ENCODE results near the gene TTBK2.

GRCh38 chr15:42728972-42729371, 191.6 kb downstream of the TTBK2 start:
- TF ChIP-seq POLR2AphosphoS5 (IDR thresholded peaks at IDR 0.05; ENCODE audit: low read depth, low read length) (no peak), CTCF (IDR thresholded peaks at IDR 0.05 in 2 of 3, conservative IDR thresholded peaks at IDR 0.05 in 1 of 3; ENCODE audit: borderline replicate concordance in 1 of 3, insufficient read depth in 1 of 3, low read depth in 2 of 3, low read length in 2 of 3) (no peak), EZH2phosphoT487 (IDR thresholded peaks at IDR 0.05; ENCODE audit: borderline replicate concordance) (no peak), POLR2A (IDR thresholded peaks at IDR 0.05; ENCODE audit: borderline replicate concordance, extremely low read depth, insufficient read depth, insufficient read length) (no peak), SP1 (IDR thresholded peaks at IDR 0.05; ENCODE audit: low read depth) (no peak), SIN3A (IDR thresholded peaks at IDR 0.05; ENCODE audit: low read depth) (no peak), RAD21 (IDR thresholded peaks at IDR 0.05; ENCODE audit: low read depth) (no peak), EZH2 (IDR thresholded peaks at IDR 0.05) (no peak), JUND (IDR thresholded peaks at IDR 0.05) (no peak)
